Measurements from ENCODE around the gene LRRC15. TPM values are rescaled to one million over a fixed set of nuclear protein-coding genes. Genes with fewer than 3 reads are reported as not detected.

The LRRC15 gene
- total RNA-seq, 4 donors from 2014 or later, result 5.6 to 23.7 (median 9.6) TPM; not detected in 1

DNA sequence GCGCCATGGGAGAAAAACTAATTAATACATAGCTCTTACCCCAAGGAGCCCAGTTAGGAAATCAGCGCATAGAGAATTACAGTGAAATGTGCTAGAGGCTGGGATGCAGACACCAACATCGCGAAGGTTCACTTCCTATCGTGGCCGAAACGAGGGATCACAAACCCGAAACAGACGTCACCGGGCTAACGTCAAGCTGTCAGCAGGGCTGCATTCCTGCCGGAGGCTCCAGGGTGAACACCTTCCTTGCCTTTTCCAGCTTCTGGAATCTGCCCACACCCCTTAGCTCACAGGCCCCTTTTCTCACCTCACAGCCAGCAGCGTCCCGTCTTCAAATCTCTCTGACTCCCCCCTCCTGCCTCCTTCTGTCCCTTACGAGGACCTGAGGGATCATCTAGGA is 16.5 kb upstream of the LRRC15 start:
- TF ChIP-seq, protein P1, sequence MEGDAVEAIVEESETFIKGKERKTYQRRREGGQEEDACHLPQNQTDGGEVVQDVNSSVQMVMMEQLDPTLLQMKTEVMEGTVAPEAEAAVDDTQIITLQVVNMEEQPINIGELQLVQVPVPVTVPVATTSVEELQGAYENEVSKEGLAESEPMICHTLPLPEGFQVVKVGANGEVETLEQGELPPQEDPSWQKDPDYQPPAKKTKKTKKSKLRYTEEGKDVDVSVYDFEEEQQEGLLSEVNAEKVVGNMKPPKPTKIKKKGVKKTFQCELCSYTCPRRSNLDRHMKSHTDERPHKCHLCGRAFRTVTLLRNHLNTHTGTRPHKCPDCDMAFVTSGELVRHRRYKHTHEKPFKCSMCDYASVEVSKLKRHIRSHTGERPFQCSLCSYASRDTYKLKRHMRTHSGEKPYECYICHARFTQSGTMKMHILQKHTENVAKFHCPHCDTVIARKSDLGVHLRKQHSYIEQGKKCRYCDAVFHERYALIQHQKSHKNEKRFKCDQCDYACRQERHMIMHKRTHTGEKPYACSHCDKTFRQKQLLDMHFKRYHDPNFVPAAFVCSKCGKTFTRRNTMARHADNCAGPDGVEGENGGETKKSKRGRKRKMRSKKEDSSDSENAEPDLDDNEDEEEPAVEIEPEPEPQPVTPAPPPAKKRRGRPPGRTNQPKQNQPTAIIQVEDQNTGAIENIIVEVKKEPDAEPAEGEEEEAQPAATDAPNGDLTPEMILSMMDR (IDR thresholded peaks at IDR 0.05), result no peak
- TF ChIP-seq POLR2A (IDR thresholded peaks at IDR 0.05), result no peak
- WGBS, result 58% methylated on average over 15 of the region's 15 CpGs
- no peaks in the 10 kb centered on the region for H3K9me3 ChIP-seq
- no peak overlapping the region for H3K27ac ChIP-seq
- H3K36me3 ChIP-seq, result no peaks in the 10 kb centered on the region
- H3K27me3 ChIP-seq, result peaks cover 24% of the 10 kb centered on the region
- H3K4me3 ChIP-seq, result no peak overlapping the region
- H3K4me1 ChIP-seq, result peaks cover 4% of the 10 kb centered on the region
- DNase-seq (ENCODE audit: low spot score in 2 of 2), result no peak

DNA sequence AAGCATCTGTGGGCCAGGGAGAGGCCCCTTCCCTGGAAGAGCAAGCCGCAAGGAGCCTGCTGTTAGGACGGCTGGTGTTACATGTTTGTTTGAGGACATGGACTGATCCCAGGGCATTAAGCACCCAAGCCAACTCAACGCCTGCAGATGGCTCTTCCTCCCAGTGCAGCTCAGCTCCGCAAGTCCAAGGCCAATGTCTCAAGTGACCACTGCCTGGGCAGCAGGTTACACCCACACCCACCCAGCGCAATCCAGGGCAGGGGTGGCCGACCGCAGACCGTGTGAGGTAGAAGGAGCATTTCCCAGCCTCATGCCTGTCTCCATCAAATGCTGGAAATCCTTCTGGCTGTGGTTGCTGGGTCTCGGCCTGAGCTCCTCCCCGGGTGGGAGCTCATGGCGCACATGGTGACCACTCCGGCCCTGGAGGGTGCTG is 15.0 kb upstream of the LRRC15 start:
- 97% methylated on average over 12 of the region's 12 CpGs for WGBS
- no peak overlapping the region for H3K27ac ChIP-seq
- TF ChIP-seq, protein P1 (IDR thresholded peaks at IDR 0.05), result no peak
- TF ChIP-seq POLR2AphosphoS5 (IDR thresholded peaks at IDR 0.05), result no peak
- no peak for TF ChIP-seq EP300 (IDR thresholded peaks at IDR 0.05)
- no peak for TF ChIP-seq POLR2A (IDR thresholded peaks at IDR 0.05)
- peaks cover 4% of the 10 kb centered on the region for H3K4me1 ChIP-seq
- no peaks in the 10 kb centered on the region for H3K36me3 ChIP-seq
- DNase-seq (ENCODE audit: low spot score in 2 of 2), result peak in 1 of 2 donors; percentile 45
- H3K4me3 ChIP-seq, result no peak overlapping the region
- peaks cover 32% of the 10 kb centered on the region for H3K27me3 ChIP-seq
- H3K9me3 ChIP-seq, result no peaks in the 10 kb centered on the region

DNA sequence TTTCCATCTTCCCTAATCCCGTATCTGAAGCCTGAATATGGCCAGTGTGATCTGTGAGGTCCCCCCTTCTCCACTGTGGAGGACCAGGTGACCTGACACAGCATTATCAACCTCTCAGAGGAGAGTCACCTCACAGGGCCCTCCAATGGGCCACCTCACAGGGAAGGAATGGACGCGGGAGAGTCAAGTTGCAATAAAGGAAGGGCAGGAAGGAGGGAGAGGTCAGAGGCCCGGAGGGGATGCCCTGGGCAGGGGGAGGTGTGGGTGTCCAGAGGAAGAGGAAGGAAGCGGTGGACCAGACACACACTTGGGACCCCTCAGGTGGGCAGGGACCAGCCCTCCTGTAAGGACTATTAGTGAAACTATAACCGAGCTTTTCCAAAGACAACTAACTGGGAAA is 14.6 kb upstream of the LRRC15 start:
- Histone ChIP-seq H3K27ac (no peak overlapping the region), H3K9me3 (no peaks in the 10 kb centered on the region), H3K4me1 (peaks cover 4% of the 10 kb centered on the region), H3K27me3 (peaks cover 32% of the 10 kb centered on the region), H3K36me3 (no peaks in the 10 kb centered on the region), H3K4me3 (no peak overlapping the region)
- TF ChIP-seq POLR2AphosphoS5 (IDR thresholded peaks at IDR 0.05) (no peak), POLR2A (IDR thresholded peaks at IDR 0.05) (no peak)
- TF ChIP-seq, protein P1 (IDR thresholded peaks at IDR 0.05), result no peak
- 79% methylated on average over 6 of the region's 6 CpGs for WGBS
- DNase-seq (ENCODE audit: low spot score in 2 of 2), result peak in 1 of 2 donors; percentile 40

DNA sequence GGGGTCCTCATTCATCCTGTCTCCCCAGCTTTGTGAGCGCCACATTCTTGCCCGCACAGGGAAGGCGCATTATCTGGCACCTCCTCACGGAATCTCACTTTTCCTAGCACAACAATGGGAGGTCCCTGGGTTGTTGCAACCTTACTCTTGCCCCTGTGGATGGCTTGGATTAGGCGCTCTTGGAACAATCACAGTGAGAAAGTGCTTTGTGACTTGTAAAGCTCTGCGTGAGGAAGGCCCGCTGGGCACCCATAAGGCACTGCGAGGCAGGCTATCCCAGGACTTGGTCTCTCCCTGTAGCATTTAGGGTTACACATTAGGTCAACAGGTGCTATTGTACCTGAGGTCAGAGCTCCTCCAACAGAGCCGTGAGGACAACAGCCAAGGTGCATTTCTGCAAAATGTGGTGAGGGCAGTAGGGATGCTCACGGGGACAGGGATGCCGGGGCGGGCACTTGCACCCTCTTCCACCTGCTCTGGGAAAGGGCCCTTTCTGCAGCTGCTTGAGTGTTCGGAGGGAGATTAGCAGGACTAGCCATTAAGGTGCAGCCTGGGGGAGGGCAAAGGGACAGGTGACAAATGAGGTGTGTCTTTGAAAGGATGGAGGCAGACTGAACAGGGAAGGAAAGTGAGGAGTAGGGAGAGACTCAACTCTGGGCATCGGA is 13.9 kb upstream of the LRRC15 start:
- DNase-seq (ENCODE audit: low spot score in 2 of 2), result peak in 1 of 2 donors; percentile 59
- Histone ChIP-seq H3K4me1 (peaks cover 4% of the 10 kb centered on the region), H3K4me3 (no peak overlapping the region), H3K36me3 (no peaks in the 10 kb centered on the region), H3K9me3 (no peaks in the 10 kb centered on the region), H3K27me3 (peaks cover 32% of the 10 kb centered on the region), H3K27ac (no peak overlapping the region)
- no peak for TF ChIP-seq POLR2AphosphoS5 (IDR thresholded peaks at IDR 0.05)
- TF ChIP-seq POLR2A (IDR thresholded peaks at IDR 0.05), result no peak
- no peak for TF ChIP-seq EP300 (IDR thresholded peaks at IDR 0.05)
- TF ChIP-seq, protein P1 (IDR thresholded peaks at IDR 0.05), result no peak
- WGBS, result 92% methylated on average over 14 of the region's 14 CpGs

DNA sequence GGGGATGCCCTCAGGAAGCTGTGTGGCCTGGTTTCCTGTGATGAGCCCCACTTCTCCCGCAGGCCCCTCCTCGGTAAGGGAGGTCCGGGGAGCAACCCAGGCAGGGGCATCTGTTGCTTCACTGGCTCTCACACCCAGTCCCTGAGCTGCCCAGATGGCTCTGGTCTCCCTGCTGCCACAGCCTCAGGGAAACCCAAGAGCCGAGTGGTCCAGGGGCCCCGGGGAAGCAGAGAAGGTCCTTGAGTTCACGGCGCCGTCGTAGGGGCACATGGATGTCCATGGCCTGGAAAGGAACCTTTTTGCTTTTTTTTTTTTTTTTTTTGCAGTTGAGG is 13.3 kb upstream of the LRRC15 start:
- Histone ChIP-seq H3K4me1 (peaks cover 4% of the 10 kb centered on the region), H3K36me3 (no peaks in the 10 kb centered on the region), H3K9me3 (no peaks in the 10 kb centered on the region), H3K27ac (no peak overlapping the region), H3K27me3 (peaks cover 32% of the 10 kb centered on the region), H3K4me3 (no peak overlapping the region)
- 90% methylated on average over 9 of the region's 9 CpGs for WGBS
- peak in 1 of 2 donors; percentile 54 for DNase-seq (ENCODE audit: low spot score in 2 of 2)
- TF ChIP-seq, protein P1 (IDR thresholded peaks at IDR 0.05), result no peak

Data from suprapubic skin (tissue), 4 donors.